ENCODE data around the gene SPRED3.

The SPRED3 gene

DNA sequence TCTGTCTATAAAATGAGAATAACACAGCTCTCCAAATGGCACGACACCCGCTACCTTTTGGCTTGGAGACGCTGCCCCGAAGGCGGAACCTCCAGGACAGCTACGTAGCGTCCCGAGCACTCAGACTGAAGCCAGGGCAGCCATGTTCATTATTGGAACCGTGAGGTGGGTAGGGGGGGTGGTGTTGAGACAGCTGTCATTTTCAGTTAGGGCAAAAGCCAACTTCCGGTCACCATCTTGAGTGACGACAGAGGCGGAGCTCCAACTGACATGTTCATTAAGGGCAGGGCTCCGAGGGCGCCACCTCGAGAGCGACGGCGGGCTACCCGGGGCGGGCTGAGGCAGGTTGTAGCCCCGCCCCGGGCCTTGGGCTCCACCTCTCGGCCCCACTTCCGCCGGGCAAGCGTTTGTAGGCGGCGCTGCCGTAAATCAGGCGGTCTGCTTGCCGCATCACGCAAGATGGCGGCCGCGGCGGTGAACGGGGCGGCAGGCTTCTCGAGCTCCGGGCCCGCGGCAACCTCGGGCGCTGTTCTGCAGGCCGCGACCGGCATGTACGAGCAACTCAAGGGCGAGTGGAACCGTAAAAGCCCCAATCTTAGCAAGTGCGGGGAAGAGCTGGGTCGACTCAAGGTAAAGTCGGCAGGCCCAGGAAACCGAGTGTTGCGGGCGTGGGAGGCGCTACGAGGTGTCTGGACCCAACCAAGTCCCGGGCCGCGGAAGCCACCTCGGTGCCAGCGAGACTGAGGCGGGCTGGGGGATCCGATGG lies 14.0 kb upstream of the SPRED3 start, which contains the start of gene PSMD8:
PSMD8 (plus strand) TSS at position 240 of the 766 bp plus-strand sequence; CDS start at position 271, 31 bp downstream.
- peak within 1 kb of the TSS; percentile 82 for H3K4me3 ChIP-seq
- peak; percentile 99 for DNase-seq (ENCODE audit: low spot score)
- H3K27ac ChIP-seq = peak within 1 kb of the TSS; percentile 81 to 88
- TF ChIP-seq, protein P1, sequence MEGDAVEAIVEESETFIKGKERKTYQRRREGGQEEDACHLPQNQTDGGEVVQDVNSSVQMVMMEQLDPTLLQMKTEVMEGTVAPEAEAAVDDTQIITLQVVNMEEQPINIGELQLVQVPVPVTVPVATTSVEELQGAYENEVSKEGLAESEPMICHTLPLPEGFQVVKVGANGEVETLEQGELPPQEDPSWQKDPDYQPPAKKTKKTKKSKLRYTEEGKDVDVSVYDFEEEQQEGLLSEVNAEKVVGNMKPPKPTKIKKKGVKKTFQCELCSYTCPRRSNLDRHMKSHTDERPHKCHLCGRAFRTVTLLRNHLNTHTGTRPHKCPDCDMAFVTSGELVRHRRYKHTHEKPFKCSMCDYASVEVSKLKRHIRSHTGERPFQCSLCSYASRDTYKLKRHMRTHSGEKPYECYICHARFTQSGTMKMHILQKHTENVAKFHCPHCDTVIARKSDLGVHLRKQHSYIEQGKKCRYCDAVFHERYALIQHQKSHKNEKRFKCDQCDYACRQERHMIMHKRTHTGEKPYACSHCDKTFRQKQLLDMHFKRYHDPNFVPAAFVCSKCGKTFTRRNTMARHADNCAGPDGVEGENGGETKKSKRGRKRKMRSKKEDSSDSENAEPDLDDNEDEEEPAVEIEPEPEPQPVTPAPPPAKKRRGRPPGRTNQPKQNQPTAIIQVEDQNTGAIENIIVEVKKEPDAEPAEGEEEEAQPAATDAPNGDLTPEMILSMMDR (IDR thresholded peaks at IDR 0.05) = no peak

DNA sequence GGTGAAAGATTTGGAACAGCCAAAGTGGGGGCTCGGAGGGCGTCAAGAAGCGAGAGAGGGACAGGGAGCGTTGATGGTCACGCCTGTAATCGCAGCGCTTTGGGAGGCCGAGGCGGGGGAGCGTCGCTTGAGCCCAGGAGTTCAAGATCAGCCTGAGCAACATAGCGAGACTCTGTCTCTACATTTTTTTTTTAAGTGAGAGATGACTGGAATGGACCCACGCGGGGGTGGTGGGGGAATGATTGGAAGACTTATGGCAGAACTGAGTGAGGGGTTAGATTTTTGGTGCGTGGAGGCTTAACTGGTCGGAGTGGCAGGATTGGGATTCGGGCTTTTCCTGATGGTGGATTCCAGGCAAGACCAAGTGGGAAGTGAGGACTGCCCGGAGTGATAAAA lies 13.4 kb upstream of the SPRED3 start:
- H3K27ac ChIP-seq = peak overlapping the region; percentile 81 to 88
- no peak for DNase-seq (ENCODE audit: low spot score)
- H3K4me3 ChIP-seq = peak overlapping the region; percentile 82
- TF ChIP-seq, protein P1 (IDR thresholded peaks at IDR 0.05) = no peak

DNA sequence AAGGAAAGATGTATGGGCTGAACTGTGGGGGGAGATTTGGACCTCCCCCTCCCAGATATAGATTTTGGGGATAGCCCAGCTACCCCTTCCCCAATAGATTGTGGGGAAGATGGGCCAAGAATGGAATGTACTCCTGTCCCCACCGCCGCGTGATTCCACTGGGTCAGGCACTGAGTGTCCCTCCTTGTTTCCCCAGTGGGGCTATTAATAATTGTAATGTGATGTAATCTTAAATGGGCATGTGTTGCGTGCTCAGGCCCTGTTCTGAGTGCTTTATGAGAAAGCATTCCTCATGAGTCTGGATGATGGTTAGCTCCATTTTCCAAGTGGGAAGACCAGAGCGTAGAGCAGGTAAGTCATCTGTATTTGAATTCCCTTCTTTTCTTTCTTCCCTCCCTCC lies 12.7 kb upstream of the SPRED3 start:
- no peak for DNase-seq (ENCODE audit: low spot score)
- peak overlapping the region; percentile 82 for H3K4me3 ChIP-seq
- no peak overlapping the region for H3K27ac ChIP-seq
- TF ChIP-seq, protein P1 (IDR thresholded peaks at IDR 0.05) = no peak

DNA sequence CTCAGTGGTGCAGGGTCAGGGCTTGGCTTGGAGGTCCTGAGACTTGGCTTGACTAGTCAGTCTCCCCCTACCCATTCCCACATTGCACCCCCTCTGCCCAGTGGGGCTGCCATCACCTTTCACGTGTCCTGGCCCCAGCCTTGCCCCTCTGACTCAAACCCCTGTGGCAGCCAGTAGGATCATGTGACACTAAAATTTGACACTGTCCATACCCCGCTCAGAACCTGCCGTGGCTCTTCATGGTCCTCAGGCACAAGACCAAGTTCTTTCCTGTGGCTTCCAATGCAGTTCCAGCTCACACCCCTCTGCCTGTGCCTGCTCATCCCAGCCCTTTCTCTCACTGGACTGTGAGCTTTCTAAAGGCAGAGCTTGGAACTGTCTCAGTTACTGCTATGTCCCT lies 11.9 kb upstream of the SPRED3 start:
- H3K27ac ChIP-seq = no peak overlapping the region

DNA sequence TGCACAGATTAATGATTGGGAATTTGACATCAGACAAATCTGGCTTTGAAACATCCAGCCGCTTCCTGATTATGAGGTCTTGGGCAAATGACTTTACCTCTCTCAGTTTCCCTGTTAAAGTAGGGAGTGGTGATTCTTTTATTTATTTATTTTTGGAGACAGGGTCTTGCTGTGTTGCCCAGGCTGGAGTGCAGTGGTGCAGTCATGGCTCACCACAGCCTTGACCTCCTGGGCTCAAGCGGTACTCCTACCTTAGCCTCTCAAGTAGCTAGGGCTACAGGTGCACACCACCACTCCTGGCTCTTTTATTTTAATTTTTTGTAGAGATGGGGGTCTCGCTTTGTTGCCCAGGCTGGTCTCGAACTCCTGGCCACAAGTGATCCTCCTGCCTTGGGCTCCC lies 11.4 kb upstream of the SPRED3 start:
- TF ChIP-seq, protein P1 (IDR thresholded peaks at IDR 0.05) = no peak
- H3K4me3 ChIP-seq = no peak overlapping the region
- no peak overlapping the region for H3K27ac ChIP-seq
- DNase-seq (ENCODE audit: low spot score) = no peak

More for the DNA sequence above, 11.9 kb upstream of the SPRED3 start:
- TF ChIP-seq, protein P1 (IDR thresholded peaks at IDR 0.05) = no peak
- DNase-seq (ENCODE audit: low spot score) = no peak
- H3K4me3 ChIP-seq = no peak overlapping the region

DNA sequence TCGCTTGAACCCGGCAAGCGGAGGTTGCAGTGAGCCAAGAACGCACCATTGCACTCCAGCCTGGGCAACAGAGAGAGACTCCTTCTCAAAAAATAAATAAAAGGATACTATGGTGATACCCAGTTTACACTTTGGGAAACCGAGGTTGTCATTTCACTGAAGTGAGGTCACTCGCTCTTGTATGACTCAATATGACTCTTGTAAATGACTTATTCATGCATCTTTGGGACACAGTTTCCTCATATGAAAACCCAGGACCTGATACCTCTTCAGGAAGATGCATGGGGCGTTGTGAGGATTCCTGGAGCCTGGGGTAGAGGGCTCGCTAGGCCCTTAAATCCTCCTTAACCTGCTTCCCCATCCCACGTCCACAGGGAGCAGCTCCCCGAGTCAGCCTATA lies 9.6 kb upstream of the SPRED3 start:
- Histone ChIP-seq H3K27ac (no peak overlapping the region), H3K4me3 (no peak overlapping the region)
- no peak for DNase-seq (ENCODE audit: low spot score)
- TF ChIP-seq, protein P1 (IDR thresholded peaks at IDR 0.05) = no peak

DNA sequence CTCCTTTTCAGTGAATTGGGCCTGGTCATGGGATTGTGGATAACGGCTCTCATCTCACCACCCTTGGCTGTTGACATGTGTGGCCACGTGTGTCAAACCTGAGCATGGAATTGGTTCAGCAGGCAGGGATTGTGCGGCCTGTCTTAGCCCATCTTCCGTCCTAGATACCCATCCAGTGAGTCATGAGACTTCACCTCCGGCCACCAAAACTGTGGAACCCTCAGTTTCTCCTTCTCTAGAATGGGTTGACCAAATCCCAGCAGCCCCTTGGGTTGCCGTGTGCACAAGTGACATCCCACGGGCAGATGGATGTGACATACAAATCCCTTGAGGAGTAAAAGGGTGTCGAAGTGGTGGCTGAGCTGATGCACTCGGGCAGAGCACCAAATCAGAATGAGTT lies 7.4 kb upstream of the SPRED3 start:
- no peak for DNase-seq (ENCODE audit: low spot score)
- no peak overlapping the region for H3K4me3 ChIP-seq
- no peak overlapping the region for H3K27ac ChIP-seq
- TF ChIP-seq, protein P1 (IDR thresholded peaks at IDR 0.05) = no peak
